CD4-positive, CD25-positive, alpha-beta regulatory T cell (primary cell): ENCODE results near the gene IGFBP7. TPM values are rescaled to one million over a fixed set of nuclear protein-coding genes. Genes with fewer than 3 reads are reported as not detected.

ENCODE experiments used
- ATAC-seq, 2 donors: fragments of 150-1000 bp; cut with Tn5 transposase; one replicate each; pipeline ENCODE4 v1.10.0; 2021; ENCODE audit warnings: low read depth in 2 of 2, moderate number of reproducible peaks in 2 of 2, moderate library complexity in 1 of 2
- DNase-seq, 3 donors: peaks; one replicate each; pipeline versions ENCODE4 v3.0.0 to v3.0.0-alpha.2; 2012 to 2022; ENCODE audit warnings: mixed read lengths in 1 of 3
- H3K27ac ChIP-seq: one replicate; pipeline ENCODE4 v1.7.0; 2013; ENCODE audit warnings: mild to moderate bottlenecking, low read length; ENCODE audit not compliant: insufficient read depth, poor library complexity, severe bottlenecking
- H3K27me3 ChIP-seq: one replicate; pipeline ENCODE4 v1.7.0; 2013; ENCODE audit warnings: low read length; ENCODE audit not compliant: control insufficient read depth, insufficient read depth
- H3K36me3 ChIP-seq: one replicate; pipeline ENCODE4 v1.7.0; 2013; ENCODE audit warnings: mild to moderate bottlenecking, low read length, moderate library complexity; ENCODE audit not compliant: control insufficient read depth, insufficient read depth
- H3K4me1 ChIP-seq: 2 replicates; pipeline ENCODE4 v1.7.0; 2013; ENCODE audit warnings: mild to moderate bottlenecking, low read length; ENCODE audit not compliant: insufficient read depth, control insufficient read depth, poor library complexity, severe bottlenecking
- H3K4me3 ChIP-seq: one replicate; pipeline ENCODE4 v1.7.0; 2013; ENCODE audit warnings: low read depth, mild to moderate bottlenecking, low read length, moderate library complexity
- H3K9me3 ChIP-seq, 2 experiments: 1 replicate in 1 of 2; 2 replicates in 1 of 2; pipeline ENCODE4 v1.7.0; 2013; ENCODE audit warnings: low read length in 2 of 2, mild to moderate bottlenecking in 1 of 2, moderate library complexity in 1 of 2; ENCODE audit not compliant: control insufficient read depth in 2 of 2
- H3K27ac Mint-ChIP-seq, 3 donors: one replicate each; pipeline ENCODE4 v1.8.0; 2020 to 2022; ENCODE audit warnings: mild to moderate bottlenecking in 3 of 3, mixed read lengths in 3 of 3, moderate library complexity in 2 of 3
- H3K27me3 Mint-ChIP-seq: one replicate; pipeline ENCODE4 v1.8.0; 2022; ENCODE audit warnings: mild to moderate bottlenecking, mixed read lengths
- H3K36me3 Mint-ChIP-seq: one replicate; pipeline ENCODE4 v1.8.0; 2020; ENCODE audit warnings: mixed read lengths
- H3K4me1 Mint-ChIP-seq, 4 donors: one replicate each; pipeline ENCODE4 v1.8.0; 2020 to 2022; ENCODE audit warnings: mixed read lengths in 4 of 4, mild to moderate bottlenecking in 1 of 4
- H3K4me3 Mint-ChIP-seq, 4 donors: one replicate each; pipeline ENCODE4 v1.8.0; 2020 to 2022; ENCODE audit warnings: mild to moderate bottlenecking in 4 of 4, mixed read lengths in 4 of 4, moderate library complexity in 3 of 4
- H3K9me3 Mint-ChIP-seq, 7 donors: one replicate each; pipeline ENCODE4 v1.8.0; 2020 to 2022; ENCODE audit warnings: mixed read lengths in 7 of 7, mild to moderate bottlenecking in 3 of 7, moderate library complexity in 2 of 7
- polyA plus RNA-seq, 4 donors: library from polyadenylated mRNA; unstranded; fragments of 300-500 nt; fragmentation: Illumina TruSeq; gene quantifications; one replicate each; pipeline ENCODE4 v1.2.3, GENCODE V29; 2021
- total RNA-seq: library from RNA; stranded (reverse); gene quantifications from one replicate; pipeline ENCODE4 v1.2.3, GENCODE V29; 2022

IGFBP7 gene
- total and polyA plus RNA-seq, 5 donors from 2014 or later, result 0.15 to 0.91 (median 0.67) TPM; not detected in 2

GRCh38 chr4:56986952-56987351, 123.2 kb downstream of the IGFBP7 start:
- Histone ChIP-seq H3K27me3 (no peaks in the 10 kb centered on the region), H3K4me1 (peaks cover 18% of the 10 kb centered on the region), H3K4me3 (no peak overlapping the region), H3K27ac (no peak overlapping the region), H3K36me3 (peaks cover 62% of the 10 kb centered on the region), H3K9me3 (no peaks in the 10 kb centered on the region)
- Mint-ChIP-seq H3K36me3 (peaks cover 38% of the 10 kb centered on the region), H3K4me1 (peaks cover 39 to 64% (median 54%) of the 10 kb centered on the region in 4 donors), H3K27ac (no peak overlapping the region), H3K27me3 (no peaks in the 10 kb centered on the region), H3K9me3 (no peaks in the 10 kb centered on the region), H3K4me3 (no peak overlapping the region)
- ATAC-seq (no peak), DNase-seq (no peak)

GRCh38 chr4:56986192-56986591, 124.0 kb downstream of the IGFBP7 start:
- H3K27me3 ChIP-seq, result no peaks in the 10 kb centered on the region
- no peak overlapping the region for H3K4me3 ChIP-seq
- H3K27me3 Mint-ChIP-seq, result no peaks in the 10 kb centered on the region
- peaks cover 54% of the 10 kb centered on the region for H3K36me3 ChIP-seq
- no peak overlapping the region for H3K4me3 Mint-ChIP-seq
- DNase-seq, result no peak
- no peaks in the 10 kb centered on the region for H3K9me3 Mint-ChIP-seq
- peaks cover 35% of the 10 kb centered on the region for H3K36me3 Mint-ChIP-seq
- ATAC-seq, result no peak
- peaks cover 45 to 64% (median 54%) of the 10 kb centered on the region in 4 donors for H3K4me1 Mint-ChIP-seq
- H3K27ac ChIP-seq, result no peak overlapping the region
- H3K9me3 ChIP-seq, result no peaks in the 10 kb centered on the region
- peaks cover 25% of the 10 kb centered on the region for H3K4me1 ChIP-seq
- no peak overlapping the region for H3K27ac Mint-ChIP-seq

GRCh38 chr4:56981795-56982201, 128.4 kb downstream of the IGFBP7 start:
- H3K4me1 Mint-ChIP-seq, result peaks cover 32 to 74% (median 59%) of the 10 kb centered on the region in 4 donors
- peak overlapping the region; percentile 45 for H3K27ac ChIP-seq

More at GRCh38 chr4:56981795-56982201, 128.4 kb downstream of the IGFBP7 start:
- H3K4me1 ChIP-seq, result peaks cover 50% of the 10 kb centered on the region
- Mint-ChIP-seq H3K4me3 (peak overlapping the region; percentile 78 to 99 (median 97)), H3K36me3 (peaks cover 20% of the 10 kb centered on the region), H3K27me3 (peaks cover 11% of the 10 kb centered on the region), H3K27ac (peak overlapping the region; percentile 1 to 85 (median 5)), H3K9me3 (no peaks in the 10 kb centered on the region)
- ATAC-seq (no peak), DNase-seq (peak in 1 of 3 donors; percentile 19)
- peak overlapping the region; percentile 58 for H3K4me3 ChIP-seq
- H3K36me3 ChIP-seq, result peaks cover 16% of the 10 kb centered on the region
- H3K27me3 ChIP-seq, result no peaks in the 10 kb centered on the region
- no peaks in the 10 kb centered on the region for H3K9me3 ChIP-seq

Other genes with a start within 250 kb of the IGFBP7 start
- gene REST, start 202.5 kb downstream of the IGFBP7 start, total RNA-seq, result 68.0 TPM
- gene REST, start 202.5 kb downstream of the IGFBP7 start, polyA plus RNA-seq, result 100 to 1,000 TPM; 126 to 141 (median 134) TPM
- 19.7 TPM for gene NOA1, start 132.8 kb downstream of the IGFBP7 start, total RNA-seq
- gene NOA1, start 132.8 kb downstream of the IGFBP7 start, polyA plus RNA-seq, result 10 to 100 TPM; 25.7 to 27.7 (median 27.4) TPM
- 73.5 TPM for gene POLR2B, start 131.5 kb downstream of the IGFBP7 start, total RNA-seq
- gene POLR2B, start 131.5 kb downstream of the IGFBP7 start, polyA plus RNA-seq, result 10 to 100 TPM; 52.9 to 83.6 (median 63.5) TPM